Esophagus squamous epithelium (tissue), 4 donors: ENCODE measurements around the gene LRP1.

Experiments used
- POLR2A ChIP-seq, 4 donors: fragments of 450-650 bp; IDR thresholded peaks; one replicate each; pipeline ENCODE4 v1.6.1; 2017; ENCODE audit warnings: antibody characterized with exemption in 4 of 4, mild to moderate bottlenecking in 4 of 4, moderate library complexity in 3 of 4
- TF ChIP-seq, protein P1 (sequence below), 6 experiments: fragments of 450-650 bp in 4 of 6; fragments of 200-600 bp in 2 of 6; sonication (generic) in 2 of 6; IDR thresholded peaks; one replicate each; pipeline ENCODE4 v1.5.1; 2016 to 2019; ENCODE audit warnings: antibody characterized with exemption in 6 of 6, mild to moderate bottlenecking in 4 of 6, moderate library complexity in 4 of 6

DNA sequence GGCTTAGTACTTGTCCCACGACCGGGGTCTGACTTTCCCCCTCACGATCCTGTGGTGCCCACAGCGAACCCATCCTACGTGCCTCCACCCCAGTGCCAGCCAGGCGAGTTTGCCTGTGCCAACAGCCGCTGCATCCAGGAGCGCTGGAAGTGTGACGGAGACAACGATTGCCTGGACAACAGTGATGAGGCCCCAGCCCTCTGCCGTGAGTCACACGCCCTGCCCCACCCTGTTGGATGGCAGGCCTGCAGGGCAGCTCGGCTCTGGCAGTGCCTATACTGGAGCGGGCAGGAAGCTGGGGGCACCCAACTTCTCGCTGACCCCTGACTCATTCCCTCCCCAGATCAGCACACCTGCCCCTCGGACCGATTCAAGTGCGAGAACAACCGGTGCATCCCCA is 37.5 kb downstream of the LRP1 start:
- TF ChIP-seq, protein P1, sequence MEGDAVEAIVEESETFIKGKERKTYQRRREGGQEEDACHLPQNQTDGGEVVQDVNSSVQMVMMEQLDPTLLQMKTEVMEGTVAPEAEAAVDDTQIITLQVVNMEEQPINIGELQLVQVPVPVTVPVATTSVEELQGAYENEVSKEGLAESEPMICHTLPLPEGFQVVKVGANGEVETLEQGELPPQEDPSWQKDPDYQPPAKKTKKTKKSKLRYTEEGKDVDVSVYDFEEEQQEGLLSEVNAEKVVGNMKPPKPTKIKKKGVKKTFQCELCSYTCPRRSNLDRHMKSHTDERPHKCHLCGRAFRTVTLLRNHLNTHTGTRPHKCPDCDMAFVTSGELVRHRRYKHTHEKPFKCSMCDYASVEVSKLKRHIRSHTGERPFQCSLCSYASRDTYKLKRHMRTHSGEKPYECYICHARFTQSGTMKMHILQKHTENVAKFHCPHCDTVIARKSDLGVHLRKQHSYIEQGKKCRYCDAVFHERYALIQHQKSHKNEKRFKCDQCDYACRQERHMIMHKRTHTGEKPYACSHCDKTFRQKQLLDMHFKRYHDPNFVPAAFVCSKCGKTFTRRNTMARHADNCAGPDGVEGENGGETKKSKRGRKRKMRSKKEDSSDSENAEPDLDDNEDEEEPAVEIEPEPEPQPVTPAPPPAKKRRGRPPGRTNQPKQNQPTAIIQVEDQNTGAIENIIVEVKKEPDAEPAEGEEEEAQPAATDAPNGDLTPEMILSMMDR (IDR thresholded peaks at IDR 0.05): no peak
- TF ChIP-seq POLR2A (IDR thresholded peaks at IDR 0.05): no peak
